Measurements from ENCODE around the gene HSPB3.
"Not testable (repeated sequence)": the region's sequence is repeated elsewhere in the genome, so short reads cannot be mapped to it uniquely, and the experiment has no call there.

GRCh38 chr5:54419573-54420423, 35.7 kb upstream of the HSPB3 start:
- TF ChIP-seq CTCF (IDR thresholded peaks at IDR 0.05; ENCODE audit: low read length) = peak; percentile 76
- TF ChIP-seq EZH2 (IDR thresholded peaks at IDR 0.05; ENCODE audit: borderline replicate concordance, low read length) = not testable (repeated sequence)
